H1 (cell line): Measurements from ENCODE around the gene RAB8B. TPM values are rescaled to one million over a fixed set of nuclear protein-coding genes. Genes with fewer than 3 reads are reported as not detected.

Experiments used
- CEBPB ChIP-seq: IDR thresholded peaks from 2 replicates; pipeline ENCODE4 v1.6.1; 2012; ENCODE audit warnings: low read depth, low read length
- MAFK ChIP-seq: IDR thresholded peaks from 2 replicates; pipeline ENCODE4 v1.6.1; 2012; ENCODE audit warnings: low read depth, mild to moderate bottlenecking, improper control_type of control experiment, low read length
- RBBP5 ChIP-seq: IDR thresholded peaks from 2 replicates; pipeline ENCODE4 v1.7.1; 2012; ENCODE audit warnings: low read depth, mild to moderate bottlenecking, inconsistent platforms, low read length, moderate library complexity, borderline replicate concordance
- SIX5 ChIP-seq: IDR thresholded peaks from 2 replicates; pipeline ENCODE4 v1.6.1; 2011; ENCODE audit warnings: mild to moderate bottlenecking, low read depth, low read length
- SUZ12 ChIP-seq: fragments of 200-600 bp; sonication (generic); IDR thresholded peaks from 2 replicates; pipeline ENCODE4 v1.6.1; 2012; ENCODE audit warnings: mild to moderate bottlenecking, inconsistent platforms, low read length, moderate library complexity, mixed read lengths
- ZNF274 ChIP-seq: IDR thresholded peaks from 2 replicates; pipeline ENCODE4 v1.7.0; 2012; ENCODE audit warnings: low read length, borderline replicate concordance; ENCODE audit errors: extremely low read depth
- polyA plus RNA-seq, 7 experiments: library from polyadenylated mRNA; depleted of rRNA in 3 of 7; stranded (reverse) in 5 of 7; unstranded in 2 of 7; fragments of >200 nt in 5 of 7; fragments of 200-250 nt in 2 of 7; gene quantifications; 1 replicate in 5 of 7; 2 replicates in 1 of 7; 4 replicates in 1 of 7; pipeline versions ENCODE4 v1.2.1 to v1.2.3, GENCODE V29; 2011 to 2013; ENCODE audit warnings: missing spikeins in 2 of 7, mixed read lengths in 2 of 7
- total RNA-seq: library from RNA; stranded (reverse); fragmentation: NEBNext Ultra II Directional; extraction: Animal tissue kit (Norgen Biotek cat#: 25700); gene quantifications from 2 replicates; pipeline ENCODE4 v1.2.1, GENCODE V29; 2021
- TF ChIP-seq, protein P1 (sequence below), 3 experiments: IDR thresholded peaks; 1 replicate in 2 of 3; 2 replicates in 1 of 3; pipeline versions ENCODE4 v1.5.1 to v1.6.1; 2011; ENCODE audit warnings: low read length in 3 of 3, mild to moderate bottlenecking in 3 of 3, inconsistent platforms in 2 of 3, low read depth in 1 of 3, moderate library complexity in 1 of 3; ENCODE audit not compliant: insufficient read depth in 1 of 3; ENCODE audit errors: control extremely low read depth in 1 of 3

The RAB8B gene
- total and polyA plus RNA-seq, 2 of the 8 experiments (the other 6 are each of a cell fraction or from before 2014, with no cell fraction given), result 9.5 to 47.8 TPM

DNA sequence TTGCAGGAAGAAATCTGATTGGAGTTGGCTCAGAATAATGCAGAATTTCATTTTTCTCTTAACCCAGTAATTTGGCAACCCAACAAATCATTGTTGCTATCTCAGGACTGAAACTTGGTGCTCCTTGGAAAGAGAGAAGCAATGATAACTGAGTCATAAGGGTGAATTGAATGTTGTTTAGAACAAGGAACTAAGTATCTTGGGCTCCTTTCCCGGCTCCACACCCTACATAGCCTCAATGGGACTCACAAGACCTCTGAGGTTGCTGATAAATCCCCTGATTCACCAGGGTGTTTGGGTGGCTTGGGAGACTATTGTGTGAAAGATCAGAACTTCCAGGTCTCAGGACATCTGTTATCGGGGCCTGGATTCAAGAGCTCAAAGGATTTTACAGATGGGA, 7.8 kb upstream of the RAB8B start (continued):
- TF ChIP-seq, protein P1, sequence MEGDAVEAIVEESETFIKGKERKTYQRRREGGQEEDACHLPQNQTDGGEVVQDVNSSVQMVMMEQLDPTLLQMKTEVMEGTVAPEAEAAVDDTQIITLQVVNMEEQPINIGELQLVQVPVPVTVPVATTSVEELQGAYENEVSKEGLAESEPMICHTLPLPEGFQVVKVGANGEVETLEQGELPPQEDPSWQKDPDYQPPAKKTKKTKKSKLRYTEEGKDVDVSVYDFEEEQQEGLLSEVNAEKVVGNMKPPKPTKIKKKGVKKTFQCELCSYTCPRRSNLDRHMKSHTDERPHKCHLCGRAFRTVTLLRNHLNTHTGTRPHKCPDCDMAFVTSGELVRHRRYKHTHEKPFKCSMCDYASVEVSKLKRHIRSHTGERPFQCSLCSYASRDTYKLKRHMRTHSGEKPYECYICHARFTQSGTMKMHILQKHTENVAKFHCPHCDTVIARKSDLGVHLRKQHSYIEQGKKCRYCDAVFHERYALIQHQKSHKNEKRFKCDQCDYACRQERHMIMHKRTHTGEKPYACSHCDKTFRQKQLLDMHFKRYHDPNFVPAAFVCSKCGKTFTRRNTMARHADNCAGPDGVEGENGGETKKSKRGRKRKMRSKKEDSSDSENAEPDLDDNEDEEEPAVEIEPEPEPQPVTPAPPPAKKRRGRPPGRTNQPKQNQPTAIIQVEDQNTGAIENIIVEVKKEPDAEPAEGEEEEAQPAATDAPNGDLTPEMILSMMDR (IDR thresholded peaks at IDR 0.05; ENCODE audit: control extremely low read depth in 1 of 3, insufficient read depth in 1 of 3, low read depth in 1 of 3, low read length in 3 of 3), result no peak
- TF ChIP-seq SUZ12 (no peak), SIX5 (no peak), CEBPB (no peak), ZNF274 (no peak), MAFK (no peak), RBBP5 (no peak)
